ENCODE results near the gene RAPGEF2.
"Not testable (repeated sequence)": the region's sequence is repeated elsewhere in the genome, so short reads cannot be mapped to it uniquely, and the experiment has no call there.

The RAPGEF2 gene

DNA sequence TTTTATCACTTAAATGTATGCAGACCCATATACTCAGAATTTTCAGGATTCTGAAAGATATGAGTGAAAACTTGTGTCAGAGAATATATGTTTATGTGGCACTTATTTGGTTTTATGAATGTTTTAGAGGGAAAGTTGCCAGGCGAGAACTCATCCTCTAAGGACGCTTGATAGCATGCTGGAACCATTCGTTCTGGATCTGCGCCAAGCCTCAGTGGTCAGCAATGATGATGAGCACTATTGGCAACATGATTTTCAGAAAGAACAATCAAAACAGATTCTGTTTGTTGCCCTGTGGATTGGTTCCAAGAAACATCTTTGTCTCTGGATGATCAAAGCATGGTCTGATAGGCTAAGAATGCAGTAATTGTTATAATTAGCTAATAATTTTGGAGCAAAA is 32.1 kb upstream of the RAPGEF2 start:
- DNase-seq (ENCODE audit: low read depth), result peak; percentile 93
- TF ChIP-seq, protein P1, sequence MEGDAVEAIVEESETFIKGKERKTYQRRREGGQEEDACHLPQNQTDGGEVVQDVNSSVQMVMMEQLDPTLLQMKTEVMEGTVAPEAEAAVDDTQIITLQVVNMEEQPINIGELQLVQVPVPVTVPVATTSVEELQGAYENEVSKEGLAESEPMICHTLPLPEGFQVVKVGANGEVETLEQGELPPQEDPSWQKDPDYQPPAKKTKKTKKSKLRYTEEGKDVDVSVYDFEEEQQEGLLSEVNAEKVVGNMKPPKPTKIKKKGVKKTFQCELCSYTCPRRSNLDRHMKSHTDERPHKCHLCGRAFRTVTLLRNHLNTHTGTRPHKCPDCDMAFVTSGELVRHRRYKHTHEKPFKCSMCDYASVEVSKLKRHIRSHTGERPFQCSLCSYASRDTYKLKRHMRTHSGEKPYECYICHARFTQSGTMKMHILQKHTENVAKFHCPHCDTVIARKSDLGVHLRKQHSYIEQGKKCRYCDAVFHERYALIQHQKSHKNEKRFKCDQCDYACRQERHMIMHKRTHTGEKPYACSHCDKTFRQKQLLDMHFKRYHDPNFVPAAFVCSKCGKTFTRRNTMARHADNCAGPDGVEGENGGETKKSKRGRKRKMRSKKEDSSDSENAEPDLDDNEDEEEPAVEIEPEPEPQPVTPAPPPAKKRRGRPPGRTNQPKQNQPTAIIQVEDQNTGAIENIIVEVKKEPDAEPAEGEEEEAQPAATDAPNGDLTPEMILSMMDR (conservative IDR thresholded peaks at IDR 0.05; ENCODE audit: low read depth, low read length), result no peak
- H3K4me3 ChIP-seq (ENCODE audit: low read depth, low read length), result no peak overlapping the region

DNA sequence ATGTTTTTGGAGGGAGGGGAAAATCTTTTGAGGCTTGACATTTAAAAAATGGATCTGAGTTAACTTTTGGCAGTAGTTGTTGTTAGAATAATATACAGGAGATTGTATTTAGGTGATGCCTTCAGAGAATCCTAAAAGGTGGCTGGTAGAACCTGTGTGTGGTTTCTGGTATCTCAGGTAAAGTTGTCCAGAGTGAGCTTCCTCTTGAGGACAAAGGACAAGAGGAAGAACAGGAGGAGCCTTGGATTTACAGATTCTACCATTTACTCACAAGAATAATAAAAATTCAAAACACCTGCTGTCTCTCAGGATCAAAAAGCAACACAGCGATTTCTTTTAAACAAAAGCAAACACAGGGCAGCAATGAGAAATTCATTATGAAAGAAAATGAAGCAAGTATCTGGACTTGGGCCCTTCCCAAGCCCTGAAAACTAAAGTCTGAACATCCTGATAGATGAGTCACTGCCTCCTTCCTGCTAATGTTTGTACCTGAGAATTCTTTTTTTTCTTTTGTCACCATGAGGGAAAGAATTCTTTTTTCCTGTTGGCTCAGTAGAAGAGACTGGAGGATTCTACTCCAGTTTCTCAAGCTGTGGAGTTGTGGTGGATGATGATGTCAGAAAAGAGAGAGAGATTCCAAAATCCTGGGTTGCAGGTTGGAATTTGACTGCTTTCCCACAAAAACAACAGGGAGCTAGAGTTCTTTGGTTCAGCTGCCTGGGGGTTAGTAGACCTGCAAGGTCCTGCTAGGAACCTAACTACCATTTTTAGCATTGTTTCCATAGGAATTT is 31.5 kb upstream of the RAPGEF2 start:
- H3K4me3 ChIP-seq (ENCODE audit: low read depth, low read length), result no peak overlapping the region
- TF ChIP-seq, protein P1 (conservative IDR thresholded peaks at IDR 0.05; ENCODE audit: low read depth, low read length), result no peak
- DNase-seq (ENCODE audit: low read depth), result peak; percentile 79

DNA sequence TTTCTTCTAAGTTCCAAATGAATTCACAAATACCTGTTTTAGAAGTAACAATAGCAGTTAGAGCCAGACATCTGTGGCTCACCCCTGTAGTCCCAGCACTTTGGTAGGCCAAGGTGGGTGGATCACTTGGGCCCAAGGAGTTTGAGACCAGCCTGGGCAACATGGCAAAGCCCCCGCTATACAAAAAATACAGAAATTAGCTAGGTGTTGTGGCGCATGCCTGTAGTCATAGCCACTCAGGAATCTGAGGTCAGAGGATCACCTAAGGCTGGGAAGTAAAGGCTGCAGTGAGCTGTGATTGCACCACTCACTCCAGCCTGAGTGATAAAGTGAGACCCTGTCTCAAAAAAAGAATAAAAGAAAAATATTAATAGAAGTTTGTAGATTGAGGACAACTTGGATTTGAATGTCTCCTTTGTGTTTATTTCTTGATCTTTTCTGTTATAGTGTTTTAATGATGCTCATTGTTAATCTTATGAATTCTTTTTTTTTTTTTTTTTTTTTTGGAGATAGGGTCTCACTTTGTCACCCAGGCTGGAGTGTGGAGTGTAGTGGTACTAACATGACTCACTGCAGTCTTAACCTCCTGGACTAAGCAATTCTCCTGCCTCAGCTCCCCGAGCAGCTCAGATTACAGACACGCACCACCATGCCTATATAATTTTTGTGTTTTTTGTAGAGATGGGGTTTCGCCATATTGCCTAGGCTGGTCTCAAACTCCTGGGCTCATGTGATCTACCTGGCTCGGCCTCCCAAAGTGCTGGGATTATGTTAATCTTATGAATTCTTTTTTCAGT is 30.7 kb upstream of the RAPGEF2 start:
- TF ChIP-seq, protein P1 (conservative IDR thresholded peaks at IDR 0.05; ENCODE audit: low read depth, low read length), result no peak
- no peak overlapping the region for H3K4me3 ChIP-seq (ENCODE audit: low read depth, low read length)
- peak; percentile 69 for DNase-seq (ENCODE audit: low read depth)

DNA sequence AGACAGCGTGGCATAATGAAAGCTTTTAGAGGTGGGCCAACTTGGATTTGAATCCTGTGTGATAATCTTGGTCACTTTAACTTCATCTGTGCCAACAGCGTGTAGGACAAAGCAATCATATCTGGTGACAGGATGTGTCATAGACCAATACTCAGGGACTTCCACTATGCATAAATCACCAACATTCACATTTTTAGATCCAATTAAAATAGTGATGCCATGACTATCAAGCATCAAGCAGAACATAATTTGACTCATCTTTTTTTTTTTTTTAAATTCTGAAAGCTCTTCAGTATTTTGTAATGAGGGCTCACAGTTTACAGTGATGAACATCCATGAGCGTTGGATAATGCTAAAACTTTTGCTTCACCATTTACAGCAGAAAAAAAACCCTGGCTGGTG is 27.3 kb upstream of the RAPGEF2 start:
- TF ChIP-seq, protein P1 (conservative IDR thresholded peaks at IDR 0.05; ENCODE audit: low read depth, low read length), result no peak
- H3K4me3 ChIP-seq (ENCODE audit: low read depth, low read length), result no peak overlapping the region
- DNase-seq (ENCODE audit: low read depth), result no peak

DNA sequence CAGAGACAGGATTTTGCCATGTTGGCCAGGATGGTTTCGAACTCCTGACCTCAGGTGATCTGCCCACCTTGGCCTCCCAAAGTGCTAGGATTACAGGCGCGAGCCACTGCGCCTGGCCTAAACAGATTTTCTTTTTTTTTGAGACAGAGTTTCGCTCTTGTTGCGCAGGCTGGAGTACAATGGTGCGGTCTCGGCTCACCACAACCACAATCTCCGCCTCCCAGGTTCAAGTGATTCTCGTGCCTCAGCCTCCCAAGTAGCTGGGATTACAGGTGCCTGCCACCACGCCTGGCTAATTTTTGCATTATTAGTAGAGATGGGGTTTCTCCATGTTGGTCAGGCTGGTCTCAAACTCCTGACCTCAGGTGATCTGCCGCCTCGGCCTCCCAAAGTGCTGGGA is 25.9 kb upstream of the RAPGEF2 start:
- DNase-seq (ENCODE audit: low read depth), result not testable (repeated sequence)

DNA sequence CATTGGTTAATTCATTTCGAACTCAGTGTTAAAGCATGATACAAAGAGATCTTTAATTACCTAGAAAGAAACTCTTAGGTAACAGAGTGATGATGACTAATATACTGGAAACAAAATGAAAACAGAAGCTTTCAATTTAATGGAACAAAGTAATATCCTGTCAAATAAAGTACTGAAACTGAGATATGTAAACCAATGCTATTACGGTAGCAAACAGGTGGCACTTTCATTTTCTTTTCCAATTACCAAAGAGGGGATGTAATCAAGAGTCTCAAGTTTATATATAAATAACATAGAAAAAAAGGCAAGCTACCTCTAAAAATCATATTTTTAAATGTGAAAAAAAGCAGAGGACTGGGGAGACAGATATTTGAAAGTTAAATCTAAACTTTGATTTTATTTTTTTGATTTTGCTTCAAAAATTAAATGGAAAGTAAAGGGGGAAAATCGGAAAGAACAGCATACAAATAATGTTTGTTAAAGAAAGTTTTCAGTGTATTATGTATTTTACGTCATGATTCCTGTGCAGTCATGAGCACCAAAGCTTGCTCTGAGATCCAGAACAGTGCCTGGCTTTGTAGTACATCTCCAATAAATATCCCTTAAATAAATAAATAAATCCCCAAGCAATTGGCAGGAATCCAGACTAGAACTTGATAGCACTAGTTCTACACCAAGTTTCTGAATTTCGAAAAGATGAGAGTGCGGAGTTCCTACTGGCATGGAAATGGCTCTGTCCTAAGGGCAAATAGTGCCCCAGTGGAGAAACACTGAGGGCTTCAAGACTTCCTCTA is 25.0 kb upstream of the RAPGEF2 start:
- TF ChIP-seq, protein P1 (conservative IDR thresholded peaks at IDR 0.05; ENCODE audit: low read depth, low read length), result no peak
- H3K4me3 ChIP-seq (ENCODE audit: low read depth, low read length), result no peak overlapping the region
- peak; percentile 72 for DNase-seq (ENCODE audit: low read depth)

More for the DNA sequence above, 25.9 kb upstream of the RAPGEF2 start:
- H3K4me3 ChIP-seq (ENCODE audit: low read depth, low read length), result not testable (repeated sequence)

DNA sequence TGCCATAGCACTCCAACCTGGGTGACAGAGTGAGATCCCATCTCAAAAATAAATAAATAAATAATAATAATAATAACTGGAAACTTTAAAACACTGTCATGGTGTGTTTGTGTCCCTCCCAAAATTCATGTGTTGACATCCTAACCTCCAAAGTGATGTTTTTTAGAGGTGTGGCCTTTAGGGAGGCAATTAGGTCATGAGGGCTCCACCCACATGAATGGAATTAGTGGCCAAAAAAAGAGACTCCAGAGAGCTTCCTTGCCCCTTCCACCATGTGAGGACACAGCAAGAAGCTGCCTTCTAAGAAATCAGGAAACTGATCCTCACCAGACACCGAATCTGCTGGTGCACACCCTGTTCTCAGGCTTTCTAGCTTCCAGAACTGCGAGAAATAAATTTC is 23.8 kb upstream of the RAPGEF2 start:
- no peak overlapping the region for H3K4me3 ChIP-seq (ENCODE audit: low read depth, low read length)
- TF ChIP-seq, protein P1 (conservative IDR thresholded peaks at IDR 0.05; ENCODE audit: low read depth, low read length), result no peak
- no peak for DNase-seq (ENCODE audit: low read depth)
